Kidney epithelial cell (primary cell): ENCODE measurements around the gene MSLN. TPM values are rescaled to one million over a fixed set of nuclear protein-coding genes. Genes with fewer than 3 reads are reported as not detected.

ENCODE experiments used
- DNase-seq: peaks from one replicate; pipeline ENCODE4 v3.0.0-alpha.2; 2010; ENCODE audit warnings: low read depth
- H3K27me3 ChIP-seq: 2 replicates; pipeline ENCODE4 v1.6.0; 2011; ENCODE audit warnings: low read length; ENCODE audit not compliant: control insufficient read depth, insufficient read depth
- H3K36me3 ChIP-seq: 2 replicates; pipeline ENCODE4 v1.5.1; 2011; ENCODE audit warnings: low read length; ENCODE audit not compliant: control insufficient read depth, insufficient read depth
- H3K4me3 ChIP-seq: 2 replicates; pipeline ENCODE4 v1.5.1; 2011; ENCODE audit warnings: low read depth, mild to moderate bottlenecking, control low read depth, low read length
- CTCF ChIP-seq: IDR thresholded peaks from 2 replicates; pipeline ENCODE4 v1.5.1; 2011; ENCODE audit warnings: mild to moderate bottlenecking, moderate library complexity, low read length, control low read depth, inconsistent platforms; ENCODE audit not compliant: insufficient read depth, poor library complexity, severe bottlenecking
- total RNA-seq: library from RNA; depleted of rRNA; stranded (reverse); fragments of >200 nt; gene quantifications from 2 replicates; pipeline ENCODE4 v1.2.3, GENCODE V29; 2015

MSLN gene
- total RNA-seq, 1 donor from 2014 or later = 8.6 TPM

DNA sequence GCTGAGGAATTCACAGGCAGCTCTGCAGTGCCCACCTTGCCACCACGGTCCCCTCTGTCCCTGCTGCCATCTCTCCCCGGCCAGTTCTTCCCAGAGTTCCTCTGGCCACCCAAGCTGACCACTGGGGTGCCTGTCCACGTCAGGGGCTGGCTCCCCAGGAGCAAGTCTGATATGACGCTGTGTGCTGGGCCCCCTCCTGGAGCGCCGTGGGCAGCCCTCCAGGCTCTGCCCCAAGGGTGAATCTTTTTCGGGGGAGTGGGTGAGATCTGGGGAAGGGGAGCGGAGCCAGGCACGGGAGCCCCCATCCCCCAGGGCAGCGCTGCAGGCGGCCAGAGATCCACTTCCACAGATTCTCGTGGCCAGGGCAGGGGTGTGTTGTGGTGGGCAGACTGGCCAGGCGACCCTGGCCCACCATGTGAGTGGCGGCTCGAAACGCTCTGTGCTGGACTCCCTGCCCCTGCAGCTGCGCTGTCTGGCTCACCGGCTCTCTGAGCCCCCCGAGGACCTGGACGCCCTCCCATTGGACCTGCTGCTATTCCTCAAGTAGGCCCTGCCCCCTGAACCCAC lies 3.7 kb downstream of the MSLN start:
- H3K4me3 ChIP-seq = no peak overlapping the region
- no peak for TF ChIP-seq CTCF

DNA sequence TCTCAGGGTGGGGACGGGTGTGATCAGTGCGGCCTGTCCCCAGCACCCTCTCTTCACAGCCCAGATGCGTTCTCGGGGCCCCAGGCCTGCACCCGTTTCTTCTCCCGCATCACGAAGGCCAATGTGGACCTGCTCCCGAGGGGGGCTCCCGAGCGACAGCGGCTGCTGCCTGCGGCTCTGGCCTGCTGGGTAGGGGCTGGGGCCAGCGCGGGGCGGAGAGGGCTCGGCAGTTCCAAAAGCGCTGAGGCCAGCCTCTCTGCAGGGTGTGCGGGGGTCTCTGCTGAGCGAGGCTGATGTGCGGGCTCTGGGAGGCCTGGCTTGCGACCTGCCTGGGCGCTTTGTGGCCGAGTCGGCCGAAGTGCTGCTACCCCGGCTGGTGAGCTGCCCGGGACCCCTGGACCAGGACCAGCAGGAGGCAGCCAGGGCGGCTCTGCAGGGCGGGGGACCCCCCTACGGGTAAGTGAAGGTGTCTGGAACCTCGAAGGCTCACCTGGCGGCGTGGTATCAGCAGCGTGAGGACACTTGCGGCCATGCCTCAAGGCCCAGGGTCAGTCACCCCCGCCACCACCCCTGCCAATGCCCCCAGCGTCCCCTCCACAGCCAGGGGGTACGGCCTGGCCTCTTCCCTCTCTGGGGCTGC lies 4.4 kb downstream of the MSLN start:
- no peaks in the 10 kb centered on the region for H3K27me3 ChIP-seq
- TF ChIP-seq CTCF = no peak
- no peaks in the 10 kb centered on the region for H3K36me3 ChIP-seq
- no peak overlapping the region for H3K4me3 ChIP-seq
- DNase-seq = no peak

More for the DNA sequence above, 3.7 kb downstream of the MSLN start:
- H3K36me3 ChIP-seq = no peaks in the 10 kb centered on the region
- no peaks in the 10 kb centered on the region for H3K27me3 ChIP-seq
- DNase-seq = no peak

- Histone ChIP-seq H3K4me3 (no peak overlapping the region), H3K36me3 (no peaks in the 10 kb centered on the region)
- no peak for TF ChIP-seq CTCF
These were observed 4.9 kb downstream of the MSLN start for GRCh38 chr16:765488-765865.

DNA sequence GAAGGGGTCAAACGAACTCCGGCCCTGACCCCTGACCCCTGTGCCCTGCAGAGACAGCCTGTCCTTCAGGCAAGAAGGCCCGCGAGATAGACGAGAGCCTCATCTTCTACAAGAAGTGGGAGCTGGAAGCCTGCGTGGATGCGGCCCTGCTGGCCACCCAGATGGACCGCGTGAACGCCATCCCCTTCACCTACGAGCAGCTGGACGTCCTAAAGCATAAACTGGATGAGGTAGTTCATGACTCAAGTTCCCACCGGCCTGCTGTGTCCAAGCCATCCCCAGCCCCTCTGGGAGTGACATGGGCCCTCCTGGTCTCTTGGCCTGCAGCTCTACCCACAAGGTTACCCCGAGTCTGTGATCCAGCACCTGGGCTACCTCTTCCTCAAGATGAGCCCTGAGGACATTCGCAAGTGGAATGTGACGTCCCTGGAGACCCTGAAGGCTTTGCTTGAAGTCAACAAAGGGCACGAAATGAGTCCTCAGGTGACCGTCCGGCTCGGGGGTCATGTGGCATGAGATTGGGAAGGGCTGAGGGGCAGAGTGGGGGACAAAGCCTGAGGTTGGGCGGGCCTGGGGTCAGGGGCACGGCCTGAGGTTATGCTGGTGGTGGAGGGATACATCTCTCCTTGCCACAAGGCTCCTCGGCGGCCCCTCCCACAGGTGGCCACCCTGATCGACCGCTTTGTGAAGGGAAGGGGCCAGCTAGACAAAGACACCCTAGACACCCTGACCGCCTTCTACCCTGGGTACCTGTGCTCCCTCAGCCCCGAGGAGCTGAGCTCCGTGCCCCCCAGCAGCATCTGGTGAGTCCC lies 5.7 kb downstream of the MSLN start:
- no peak for TF ChIP-seq CTCF
- no peak overlapping the region for H3K4me3 ChIP-seq

More at GRCh38 chr16:765488-765865, 4.9 kb downstream of the MSLN start:
- no peaks in the 10 kb centered on the region for H3K27me3 ChIP-seq
- DNase-seq = no peak

GRCh38 chr16:766820-767640 lies 6.5 kb downstream of the MSLN start:
- TF ChIP-seq CTCF = no peak
- no peaks in the 10 kb centered on the region for H3K36me3 ChIP-seq
- no peak overlapping the region for H3K4me3 ChIP-seq
- no peak for DNase-seq
- no peaks in the 10 kb centered on the region for H3K27me3 ChIP-seq

More for the DNA sequence above, 5.7 kb downstream of the MSLN start:
- Histone ChIP-seq H3K36me3 (no peaks in the 10 kb centered on the region), H3K27me3 (no peaks in the 10 kb centered on the region)
- no peak for DNase-seq
